Left ventricle myocardium superior (tissue), 1 donor: ENCODE results near the gene MICA. TPM values are rescaled to one million over a fixed set of nuclear protein-coding genes. Genes with fewer than 3 reads are reported as not detected.
"Not testable (repeated sequence)": the region's sequence is repeated elsewhere in the genome, so short reads cannot be mapped to it uniquely, and the experiment has no call there.

Experiments used
- ATAC-seq: fragments of 200-7000 bp; cut with Tn5 transposase; one replicate; pipeline ENCODE4 v1.9.1; 2020; ENCODE audit warnings: mild to moderate bottlenecking, moderate library complexity
- DNase-seq: peaks from one replicate; pipeline ENCODE4 v3.0.0-alpha.2; 2020
- intact Hi-C: fragments of 100-400 bp; cut with micrococcal nuclease; formaldehyde crosslinking; loops from one replicate; pipeline ENCODE4 v1.11.0; 2022
- long read RNA-seq: library from polyadenylated mRNA; unstranded; transcript quantifications from one replicate; pipeline ENCODE4 v2.0.0, GENCODE V29; 2021
- total RNA-seq: library from RNA; stranded (reverse); fragmentation: NEBNext Ultra II Directional; extraction: Animal tissue kit (Norgen Biotek cat#: 25700); gene quantifications from one replicate; pipeline ENCODE4 v1.2.1, GENCODE V29; 2021
- donor health status: DM: no; HTN: yes; CAD: no; lungs with severe emphysema.

The MICA gene
- 10.3 TPM for total RNA-seq
- long read RNA-seq, partial matches to known transcripts = 3 of 10 reads
- long read RNA-seq, other reads (novel, unspliced or antisense) = 5 of 10 reads

- intact Hi-C loops = no loop called here
- DNase-seq (peak; percentile 92), ATAC-seq (peak; percentile 71)
Observed at GRCh38 chr6:31403283-31404060, at the start of gene MICA. MICA (plus strand) TSS chr6:31403595; CDS start chr6:31403633, 38 bp downstream.

GRCh38 chr6:31354158-31354863 lies 49.1 kb upstream of the MICA start:
- intact Hi-C loops = no loop called here
- no peak for ATAC-seq
- no peak for DNase-seq

- intact Hi-C loops = no loop called here
- DNase-seq = no peak
- no peak for ATAC-seq
Observed at GRCh38 chr6:31354864-31355582, 48.4 kb upstream of the MICA start.

- DNase-seq (no peak), ATAC-seq (no peak)
- intact Hi-C loops = no loop called here
Observed at GRCh38 chr6:31355583-31355948, 47.8 kb upstream of the MICA start.

- peak; percentile 49 for DNase-seq
- ATAC-seq = peak; percentile 69
- intact Hi-C loops = no loop called here
Observed at GRCh38 chr6:31356216-31356945, 47.0 kb upstream of the MICA start.

- DNase-seq = peak; percentile 71
- peak; percentile 98 for ATAC-seq
- intact Hi-C loops = no loop called here
Observed at GRCh38 chr6:31356946-31357466, 46.4 kb upstream of the MICA start, which contains the start of gene HLA-B. HLA-B (minus strand) TSS chr6:31357179; CDS start chr6:31357158, 21 bp downstream.

- intact Hi-C loops = no loop called here
- ATAC-seq = no peak
- DNase-seq = no peak
Observed at GRCh38 chr6:31357886-31358285, 45.5 kb upstream of the MICA start.

- no peak for DNase-seq
- ATAC-seq = no peak
- intact Hi-C loops = no loop called here
Observed at GRCh38 chr6:31358302-31358701, 45.1 kb upstream of the MICA start.

- DNase-seq (no peak), ATAC-seq (no peak)
- intact Hi-C loops = no loop called here
Observed at GRCh38 chr6:31359581-31359980, 43.8 kb upstream of the MICA start.

- ATAC-seq = no peak
- intact Hi-C loops = loop anchor here (10.0 kb wide), 1 partner anchor 88 kb away; the partner anchor contains the start of gene HLA-C
- no peak for DNase-seq
Observed at GRCh38 chr6:31362751-31363150, 40.6 kb upstream of the MICA start.

GRCh38 chr6:31363811-31364210 lies 39.6 kb upstream of the MICA start:
- ATAC-seq (no peak), DNase-seq (no peak)
- intact Hi-C loops = loop anchor here (10.0 kb wide), 1 partner anchor 89 kb away; the partner anchor contains the start of gene HLA-C

- ATAC-seq (no peak), DNase-seq (no peak)
- intact Hi-C loops = loop anchor here (2.0 to 10.0 kb wide), 3 partner anchors 91 to 229 kb away; partner anchors contain the start of genes HLA-C and PSORS1C2
Observed at GRCh38 chr6:31365864-31366263, 37.5 kb upstream of the MICA start.

- DNase-seq = peak; percentile 95
Observed at GRCh38 chr6:31366693-31367470, 36.5 kb upstream of the MICA start.

GRCh38 chr6:31368461-31368860 lies 34.9 kb upstream of the MICA start:
- no peak for ATAC-seq
- no peak for DNase-seq
- intact Hi-C loops = loop anchor here (5.0 to 10.0 kb wide), 2 partner anchors 94 to 231 kb away; partner anchors contain the start of genes HLA-C and PSORS1C2

More at GRCh38 chr6:31366693-31367470, 36.5 kb upstream of the MICA start:
- intact Hi-C loops = loop anchor here (2.0 to 10.0 kb wide), 3 partner anchors 92 to 230 kb away; partner anchors contain the start of genes HLA-C and PSORS1C2
- ATAC-seq = peak; percentile 100

GRCh38 chr6:31374118-31374517 lies 29.3 kb upstream of the MICA start:
- ATAC-seq, intact Hi-C loops, DNase-seq: not testable (repeated sequence)

GRCh38 chr6:31375699-31376098 lies 27.7 kb upstream of the MICA start:
- ATAC-seq (no peak), DNase-seq (no peak)
- intact Hi-C loops = no loop called here

GRCh38 chr6:31377029-31377428 lies 26.4 kb upstream of the MICA start:
- no peak for DNase-seq
- intact Hi-C loops = no loop called here
- ATAC-seq = no peak
